ENCODE measurements around the gene SGCE.

Gene SGCE

GRCh38 chr7:94648731-94649130 is 7.2 kb downstream of the SGCE start:
- no peak for DNase-seq (ENCODE audit: low spot score)

GRCh38 chr7:94647295-94647694 is 8.6 kb downstream of the SGCE start:
- Histone ChIP-seq H2BK15ac (ENCODE audit: low read length) (no peak overlapping the region), H2BK120ac (ENCODE audit: low read depth, low read length) (no peak overlapping the region), H4K91ac (ENCODE audit: low read depth, low read length, poor library complexity) (no peak overlapping the region), H2AFZ (ENCODE audit: low read length) (no peak overlapping the region), H2AK5ac (ENCODE audit: low read depth, low read length) (no peak overlapping the region), H3K4me2 (ENCODE audit: insufficient read depth, low read length, poor library complexity, severe bottlenecking) (no peak overlapping the region), H3K79me1 (ENCODE audit: low read depth, low read length) (no peaks in the 10 kb centered on the region), H3K27me3 (ENCODE audit: control insufficient read depth in 3 of 3, insufficient read depth in 3 of 3, low read depth in 1 of 3, low read length in 3 of 3) (no peaks in the 10 kb centered on the region), H3K36me3 (replicated peaks in 1 of 2; ENCODE audit: control insufficient read depth in 2 of 2, insufficient read depth in 2 of 2, low read length in 2 of 2) (no peaks in the 10 kb centered on the region), H3K23ac (ENCODE audit: low read depth, low read length, poor library complexity) (no peak overlapping the region), H3K4me3 (ENCODE audit: low read length in 2 of 2) (no peak overlapping the region), H2BK12ac (ENCODE audit: low read length) (no peak overlapping the region), H3K18ac (ENCODE audit: low read length) (no peak overlapping the region), H4K8ac (ENCODE audit: low read depth, low read length) (no peak overlapping the region), H3K27ac (replicated peaks; ENCODE audit: low read length) (no peak overlapping the region), H3K4ac (ENCODE audit: low read length) (no peak overlapping the region), H2BK5ac (ENCODE audit: low read length) (no peak overlapping the region), H3K9me3 (replicated peaks in 1 of 2; ENCODE audit: control insufficient read depth in 2 of 2, insufficient read depth in 1 of 2, low read depth in 1 of 2, low read length in 2 of 2) (peaks cover 0 to 3% of the 10 kb centered on the region in 2 donors), H3K4me1 (ENCODE audit: control insufficient read depth in 2 of 2, insufficient read depth in 1 of 2, low read depth in 1 of 2, low read length in 2 of 2) (peaks cover 4 to 15% of the 10 kb centered on the region in 2 donors), H3K14ac (ENCODE audit: low read length) (no peak overlapping the region), H3K9ac (ENCODE audit: low read depth, low read length, poor library complexity) (no peak overlapping the region)
- WGBS, 2 donors (ENCODE audit: extremely low coverage in 2 of 2, insufficient read length in 2 of 2, insufficient replicate concordance in 1 of 2), result no CpG with 5 or more reads among the region's 3 CpGs
- DNase-seq (ENCODE audit: low spot score), result no peak

More at GRCh38 chr7:94648731-94649130, 7.2 kb downstream of the SGCE start:
- Histone ChIP-seq H3K36me3 (replicated peaks in 1 of 2; ENCODE audit: control insufficient read depth in 2 of 2, insufficient read depth in 2 of 2, low read length in 2 of 2) (no peaks in the 10 kb centered on the region), H3K4me1 (ENCODE audit: control insufficient read depth in 2 of 2, insufficient read depth in 1 of 2, low read depth in 1 of 2, low read length in 2 of 2) (peaks cover 3 to 4% of the 10 kb centered on the region in 2 donors), H3K23ac (ENCODE audit: low read depth, low read length, poor library complexity) (no peak overlapping the region), H2AK5ac (ENCODE audit: low read depth, low read length) (no peak overlapping the region), H3K4me3 (ENCODE audit: low read length in 2 of 2) (no peak overlapping the region), H2AFZ (ENCODE audit: low read length) (no peak overlapping the region), H4K91ac (ENCODE audit: low read depth, low read length, poor library complexity) (no peak overlapping the region), H3K79me1 (ENCODE audit: low read depth, low read length) (no peaks in the 10 kb centered on the region), H3K9ac (ENCODE audit: low read depth, low read length, poor library complexity) (no peak overlapping the region), H3K4me2 (ENCODE audit: insufficient read depth, low read length, poor library complexity, severe bottlenecking) (no peak overlapping the region), H4K8ac (ENCODE audit: low read depth, low read length) (no peak overlapping the region), H3K27me3 (ENCODE audit: control insufficient read depth in 3 of 3, insufficient read depth in 3 of 3, low read depth in 1 of 3, low read length in 3 of 3) (no peaks in the 10 kb centered on the region), H3K9me3 (replicated peaks in 1 of 2; ENCODE audit: control insufficient read depth in 2 of 2, insufficient read depth in 1 of 2, low read depth in 1 of 2, low read length in 2 of 2) (peaks cover 0 to 3% of the 10 kb centered on the region in 2 donors), H2BK15ac (ENCODE audit: low read length) (no peak overlapping the region), H2BK120ac (ENCODE audit: low read depth, low read length) (no peak overlapping the region), H3K14ac (ENCODE audit: low read length) (no peak overlapping the region), H3K4ac (ENCODE audit: low read length) (no peak overlapping the region), H2BK5ac (ENCODE audit: low read length) (no peak overlapping the region), H3K27ac (replicated peaks; ENCODE audit: low read length) (no peak overlapping the region), H3K18ac (ENCODE audit: low read length) (no peak overlapping the region), H2BK12ac (ENCODE audit: low read length) (no peak overlapping the region)
- no CpG with 5 or more reads among the region's 5 CpGs for WGBS, 2 donors (ENCODE audit: extremely low coverage in 2 of 2, insufficient read length in 2 of 2, insufficient replicate concordance in 1 of 2)

- no peak overlapping the region for H2BK5ac ChIP-seq (ENCODE audit: low read length)
- no peak overlapping the region for H3K27ac ChIP-seq (replicated peaks; ENCODE audit: low read length)
- no peaks in the 10 kb centered on the region for H3K27me3 ChIP-seq (ENCODE audit: control insufficient read depth in 3 of 3, insufficient read depth in 3 of 3, low read depth in 1 of 3, low read length in 3 of 3)
- H3K36me3 ChIP-seq (replicated peaks in 1 of 2; ENCODE audit: control insufficient read depth in 2 of 2, insufficient read depth in 2 of 2, low read length in 2 of 2), result peaks cover 0 to 8% of the 10 kb centered on the region in 2 donors
- H3K4me2 ChIP-seq (ENCODE audit: insufficient read depth, low read length, poor library complexity, severe bottlenecking), result no peak overlapping the region
- H2AK5ac ChIP-seq (ENCODE audit: low read depth, low read length), result no peak overlapping the region
- H2BK120ac ChIP-seq (ENCODE audit: low read depth, low read length), result no peak overlapping the region
- peaks cover 3 to 11% of the 10 kb centered on the region in 2 donors for H3K4me1 ChIP-seq (ENCODE audit: control insufficient read depth in 2 of 2, insufficient read depth in 1 of 2, low read depth in 1 of 2, low read length in 2 of 2)
- H3K79me1 ChIP-seq (ENCODE audit: low read depth, low read length), result no peaks in the 10 kb centered on the region
- H2BK15ac ChIP-seq (ENCODE audit: low read length), result no peak overlapping the region
- H3K4ac ChIP-seq (ENCODE audit: low read length), result no peak overlapping the region
- H3K9me3 ChIP-seq (replicated peaks in 1 of 2; ENCODE audit: control insufficient read depth in 2 of 2, insufficient read depth in 1 of 2, low read depth in 1 of 2, low read length in 2 of 2), result peaks cover 0 to 7% of the 10 kb centered on the region in 2 donors
- H3K18ac ChIP-seq (ENCODE audit: low read length), result no peak overlapping the region
- no peak overlapping the region for H4K91ac ChIP-seq (ENCODE audit: low read depth, low read length, poor library complexity)
- H3K14ac ChIP-seq (ENCODE audit: low read length), result no peak overlapping the region
- H4K8ac ChIP-seq (ENCODE audit: low read depth, low read length), result no peak overlapping the region
- H2AFZ ChIP-seq (ENCODE audit: low read length), result no peak overlapping the region
- no peak overlapping the region for H3K4me3 ChIP-seq (ENCODE audit: low read length in 2 of 2)
- H3K9ac ChIP-seq (ENCODE audit: low read depth, low read length, poor library complexity), result no peak overlapping the region
- no CpG with 5 or more reads among the region's 3 CpGs for WGBS, 2 donors (ENCODE audit: extremely low coverage in 2 of 2, insufficient read length in 2 of 2, insufficient replicate concordance in 1 of 2)
- H2BK12ac ChIP-seq (ENCODE audit: low read length), result no peak overlapping the region
- no peak overlapping the region for H3K23ac ChIP-seq (ENCODE audit: low read depth, low read length, poor library complexity)
- DNase-seq (ENCODE audit: low spot score), result no peak
These were observed 12.0 kb downstream of the SGCE start for GRCh38 chr7:94643771-94644545.

- Histone ChIP-seq H3K4ac (ENCODE audit: low read length) (no peak overlapping the region), H2BK5ac (ENCODE audit: low read length) (no peak overlapping the region), H3K9me3 (replicated peaks in 1 of 2; ENCODE audit: control insufficient read depth in 2 of 2, insufficient read depth in 1 of 2, low read depth in 1 of 2, low read length in 2 of 2) (peaks cover 0 to 7% of the 10 kb centered on the region in 2 donors), H3K14ac (ENCODE audit: low read length) (no peak overlapping the region), H3K4me1 (ENCODE audit: control insufficient read depth in 2 of 2, insufficient read depth in 1 of 2, low read depth in 1 of 2, low read length in 2 of 2) (peaks cover 3 to 11% of the 10 kb centered on the region in 2 donors), H4K91ac (ENCODE audit: low read depth, low read length, poor library complexity) (no peak overlapping the region), H2BK15ac (ENCODE audit: low read length) (no peak overlapping the region), H3K4me2 (ENCODE audit: insufficient read depth, low read length, poor library complexity, severe bottlenecking) (no peak overlapping the region), H3K4me3 (ENCODE audit: low read length in 2 of 2) (no peak overlapping the region), H2BK120ac (ENCODE audit: low read depth, low read length) (no peak overlapping the region), H3K27me3 (ENCODE audit: control insufficient read depth in 3 of 3, insufficient read depth in 3 of 3, low read depth in 1 of 3, low read length in 3 of 3) (no peaks in the 10 kb centered on the region), H3K23ac (ENCODE audit: low read depth, low read length, poor library complexity) (no peak overlapping the region), H3K27ac (replicated peaks; ENCODE audit: low read length) (no peak overlapping the region), H3K9ac (ENCODE audit: low read depth, low read length, poor library complexity) (no peak overlapping the region), H2AK5ac (ENCODE audit: low read depth, low read length) (no peak overlapping the region), H2AFZ (ENCODE audit: low read length) (no peak overlapping the region), H3K18ac (ENCODE audit: low read length) (no peak overlapping the region), H3K79me1 (ENCODE audit: low read depth, low read length) (no peaks in the 10 kb centered on the region), H4K8ac (ENCODE audit: low read depth, low read length) (no peak overlapping the region), H3K36me3 (replicated peaks in 1 of 2; ENCODE audit: control insufficient read depth in 2 of 2, insufficient read depth in 2 of 2, low read length in 2 of 2) (peaks cover 0 to 15% of the 10 kb centered on the region in 2 donors), H2BK12ac (ENCODE audit: low read length) (no peak overlapping the region)
- no CpG with 5 or more reads among the region's 2 CpGs for WGBS, 2 donors (ENCODE audit: extremely low coverage in 2 of 2, insufficient read length in 2 of 2, insufficient replicate concordance in 1 of 2)
- no peak for DNase-seq (ENCODE audit: low spot score)
These were observed 12.9 kb downstream of the SGCE start for GRCh38 chr7:94642838-94643653.

All from neuronal stem cell (in vitro differentiated cells).